VCaP (cell line): ENCODE measurements around the gene TFDP1.

Experiments used
- H3K27ac ChIP-seq: fragments of 450-650 bp; 2 replicates; pipeline ENCODE4 v1.5.1; 2017
- CTCF ChIP-seq: fragments of 450-650 bp; conservative IDR thresholded peaks from 2 replicates; pipeline ENCODE4 v1.5.1; 2017; ENCODE audit warnings: mild to moderate bottlenecking, moderate library complexity

The TFDP1 gene

GRCh38 chr13:113596321-113597200 is 12.0 kb downstream of the TFDP1 start:
- TF ChIP-seq CTCF: no peak
- H3K27ac ChIP-seq: no peak overlapping the region

GRCh38 chr13:113597391-113598080 is 13.0 kb downstream of the TFDP1 start:
- H3K27ac ChIP-seq: no peak overlapping the region
- no peak for TF ChIP-seq CTCF

DNA sequence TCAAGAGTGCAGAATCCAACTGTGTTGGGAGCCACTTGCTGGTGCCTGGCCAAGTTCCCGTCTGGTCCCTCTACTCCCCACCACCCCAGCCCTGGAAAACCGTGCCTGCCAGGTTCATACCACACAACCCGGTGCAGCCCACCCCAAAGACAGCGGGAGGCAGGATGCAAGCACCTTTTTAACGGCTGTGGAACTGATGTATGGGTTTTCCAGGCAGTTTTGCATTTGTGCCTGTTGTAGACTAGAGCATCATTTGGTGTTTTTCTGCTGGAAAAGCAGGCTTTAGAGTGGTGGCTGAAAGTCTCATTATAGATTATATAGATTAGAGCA is 13.5 kb downstream of the TFDP1 start:
- no peak overlapping the region for H3K27ac ChIP-seq
- TF ChIP-seq CTCF: no peak

DNA sequence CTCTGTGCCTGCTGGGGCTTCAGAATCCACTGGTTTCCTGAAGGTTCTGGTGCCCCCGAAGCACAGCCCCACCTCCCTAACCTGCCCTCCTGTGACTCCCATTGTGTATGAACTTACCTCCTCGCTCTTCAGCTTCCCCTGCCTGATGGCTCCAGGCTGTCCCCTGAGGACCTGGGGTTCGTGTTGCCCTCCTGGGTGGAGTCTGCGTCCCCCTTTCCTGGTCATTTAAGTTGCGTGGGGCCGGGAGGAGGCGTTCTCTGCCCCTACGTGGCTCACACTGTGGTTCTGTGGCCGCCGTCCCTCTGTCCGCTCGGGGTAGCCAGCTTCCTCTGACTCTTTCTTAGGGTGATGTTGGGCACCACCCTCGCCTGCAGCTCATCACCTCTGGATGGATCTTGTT is 13.9 kb downstream of the TFDP1 start:
- no peak for TF ChIP-seq CTCF
- no peak overlapping the region for H3K27ac ChIP-seq

DNA sequence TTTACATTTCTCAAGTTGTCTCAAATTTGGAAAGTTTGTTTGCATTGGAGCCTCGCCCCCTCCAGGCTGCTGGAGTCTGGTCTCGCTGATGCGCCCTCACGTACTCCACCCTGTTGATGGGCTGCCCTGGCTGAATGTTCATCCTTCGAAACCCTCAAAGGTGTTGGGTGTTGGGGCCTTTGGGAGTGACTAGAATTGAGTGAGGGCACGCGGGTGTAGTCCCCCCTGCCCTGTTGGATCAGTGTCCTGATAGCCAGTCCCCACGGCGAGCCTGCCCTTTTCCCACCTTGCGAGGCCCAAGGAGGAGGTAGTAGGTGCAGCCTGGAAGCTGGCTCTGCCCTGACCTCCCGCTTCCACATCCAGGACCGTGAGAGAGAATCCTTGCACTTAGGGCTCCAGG is 14.8 kb downstream of the TFDP1 start:
- no peak overlapping the region for H3K27ac ChIP-seq
- no peak for TF ChIP-seq CTCF

- no peak overlapping the region for H3K27ac ChIP-seq
- no peak for TF ChIP-seq CTCF
Measured at GRCh38 chr13:113601166-113602070, 16.9 kb downstream of the TFDP1 start.
